H1 (cell line): ENCODE results near the gene RSF1. TPM values are rescaled to one million over a fixed set of nuclear protein-coding genes. Genes with fewer than 3 reads are reported as not detected.

Experiments used
- CHD7 ChIP-seq: fragments of 300-600 bp; sonication (generic); IDR thresholded peaks from 2 replicates; pipeline ENCODE4 v1.7.1; 2012; ENCODE audit warnings: low read length, moderate library complexity, mild to moderate bottlenecking, inconsistent platforms; ENCODE audit not compliant: insufficient replicate concordance
- CREB1 ChIP-seq: IDR thresholded peaks from 2 replicates; pipeline ENCODE4 v1.6.1; 2012; ENCODE audit warnings: inconsistent platforms
- SP2 ChIP-seq: IDR thresholded peaks from 2 replicates; pipeline ENCODE4 v1.6.1; 2012; ENCODE audit warnings: mild to moderate bottlenecking, low read length, inconsistent platforms
- polyA plus RNA-seq, 7 experiments: library from polyadenylated mRNA; depleted of rRNA in 3 of 7; stranded (reverse) in 5 of 7; unstranded in 2 of 7; fragments of >200 nt in 5 of 7; fragments of 200-250 nt in 2 of 7; gene quantifications; 1 replicate in 5 of 7; 2 replicates in 1 of 7; 4 replicates in 1 of 7; pipeline versions ENCODE4 v1.2.1 to v1.2.3, GENCODE V29; 2011 to 2013; ENCODE audit warnings: missing spikeins in 2 of 7, mixed read lengths in 2 of 7
- total RNA-seq: library from RNA; stranded (reverse); fragmentation: NEBNext Ultra II Directional; extraction: Animal tissue kit (Norgen Biotek cat#: 25700); gene quantifications from 2 replicates; pipeline ENCODE4 v1.2.1, GENCODE V29; 2021

RSF1 gene
- total and polyA plus RNA-seq, 2 of the 8 experiments (the other 6 are each of a cell fraction or from before 2014, with no cell fraction given): 17.8 to 87.9 TPM

GRCh38 chr11:77736473-77736872, 84.0 kb downstream of the RSF1 start (continued):
- no peak for TF ChIP-seq CHD7
- no peak for TF ChIP-seq SP2
- no peak for TF ChIP-seq CREB1
